Measurements from ENCODE around the gene TACC2.
"Not testable (repeated sequence)": the region's sequence is repeated elsewhere in the genome, so short reads cannot be mapped to it uniquely, and the experiment has no call there.

TACC2 gene

DNA sequence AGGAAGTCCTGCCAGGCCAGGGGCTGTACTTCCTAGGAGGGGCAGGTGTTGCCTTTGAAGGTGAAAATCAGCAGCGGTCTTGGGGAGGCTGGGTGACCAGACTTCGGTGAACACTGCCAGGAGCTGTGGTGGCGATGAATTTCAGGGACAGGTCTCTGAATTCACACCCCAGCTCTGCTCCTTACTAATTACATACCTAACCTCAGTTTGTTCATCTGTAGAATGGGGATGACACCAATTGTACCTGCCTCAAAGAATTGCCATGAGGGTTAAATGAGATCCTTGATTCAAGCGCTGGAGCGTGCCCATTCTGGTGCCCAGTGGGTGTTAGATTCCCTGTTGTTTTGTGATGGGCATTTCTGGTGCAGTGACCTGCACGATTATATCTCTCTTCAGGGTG is 102.8 kb downstream of the TACC2 start:
- no peak overlapping the region for H3K27ac Mint-ChIP-seq
- H3K36me3 Mint-ChIP-seq (ENCODE audit: low read depth) = peaks cover 24% of the 10 kb centered on the region
- H3K27me3 Mint-ChIP-seq (ENCODE audit: low read depth, poor library complexity) = peaks cover 2% of the 10 kb centered on the region
- TF ChIP-seq, protein P1, sequence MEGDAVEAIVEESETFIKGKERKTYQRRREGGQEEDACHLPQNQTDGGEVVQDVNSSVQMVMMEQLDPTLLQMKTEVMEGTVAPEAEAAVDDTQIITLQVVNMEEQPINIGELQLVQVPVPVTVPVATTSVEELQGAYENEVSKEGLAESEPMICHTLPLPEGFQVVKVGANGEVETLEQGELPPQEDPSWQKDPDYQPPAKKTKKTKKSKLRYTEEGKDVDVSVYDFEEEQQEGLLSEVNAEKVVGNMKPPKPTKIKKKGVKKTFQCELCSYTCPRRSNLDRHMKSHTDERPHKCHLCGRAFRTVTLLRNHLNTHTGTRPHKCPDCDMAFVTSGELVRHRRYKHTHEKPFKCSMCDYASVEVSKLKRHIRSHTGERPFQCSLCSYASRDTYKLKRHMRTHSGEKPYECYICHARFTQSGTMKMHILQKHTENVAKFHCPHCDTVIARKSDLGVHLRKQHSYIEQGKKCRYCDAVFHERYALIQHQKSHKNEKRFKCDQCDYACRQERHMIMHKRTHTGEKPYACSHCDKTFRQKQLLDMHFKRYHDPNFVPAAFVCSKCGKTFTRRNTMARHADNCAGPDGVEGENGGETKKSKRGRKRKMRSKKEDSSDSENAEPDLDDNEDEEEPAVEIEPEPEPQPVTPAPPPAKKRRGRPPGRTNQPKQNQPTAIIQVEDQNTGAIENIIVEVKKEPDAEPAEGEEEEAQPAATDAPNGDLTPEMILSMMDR (IDR thresholded peaks at IDR 0.05) = no peak
- no peaks in the 10 kb centered on the region for H3K9me3 Mint-ChIP-seq
- no peak for DNase-seq
- H3K4me3 Mint-ChIP-seq = no peak overlapping the region
- no peaks in the 10 kb centered on the region for H3K4me1 Mint-ChIP-seq

- no peak overlapping the region for H3K27ac Mint-ChIP-seq
- H3K9me3 Mint-ChIP-seq = no peaks in the 10 kb centered on the region
- DNase-seq = no peak
- no peak overlapping the region for H3K4me3 Mint-ChIP-seq
- H3K4me1 Mint-ChIP-seq = no peaks in the 10 kb centered on the region
- H3K27me3 Mint-ChIP-seq (ENCODE audit: low read depth, poor library complexity) = peaks cover 2% of the 10 kb centered on the region
- peaks cover 24% of the 10 kb centered on the region for H3K36me3 Mint-ChIP-seq (ENCODE audit: low read depth)
- TF ChIP-seq, protein P1 (IDR thresholded peaks at IDR 0.05) = no peak
Observed at GRCh38 chr10:122093076-122093475, 104.1 kb downstream of the TACC2 start.

DNA sequence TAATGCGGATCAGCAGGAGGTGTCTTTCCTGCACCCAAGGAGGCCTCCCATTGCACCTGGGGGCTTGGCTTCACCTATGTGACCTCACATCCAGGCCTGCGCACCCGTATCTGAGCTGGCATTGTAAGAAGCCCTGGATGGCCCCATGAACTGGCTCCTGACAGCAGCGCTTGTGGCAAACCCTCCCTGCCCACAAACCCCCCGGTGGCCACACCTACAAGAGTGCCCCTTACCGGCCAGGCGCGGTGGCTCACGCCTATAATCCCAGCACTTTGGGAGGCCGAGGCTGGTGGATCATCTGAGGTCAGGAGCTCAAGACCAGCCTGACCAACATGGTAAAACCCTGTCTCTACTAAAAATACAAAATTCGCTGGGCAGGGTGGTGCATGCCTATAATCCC is 107.2 kb downstream of the TACC2 start:
- H3K4me1 Mint-ChIP-seq = peaks cover 11% of the 10 kb centered on the region
- not testable (repeated sequence) for H3K27me3 Mint-ChIP-seq (ENCODE audit: low read depth, poor library complexity); H3K36me3 Mint-ChIP-seq (ENCODE audit: low read depth); H3K27ac Mint-ChIP-seq; H3K4me3 Mint-ChIP-seq; DNase-seq; H3K9me3 Mint-ChIP-seq

GRCh38 chr10:122096705-122097104 is 107.7 kb downstream of the TACC2 start:
- Mint-ChIP-seq H3K36me3 (ENCODE audit: low read depth) (no peaks in the 10 kb centered on the region), H3K4me3 (no peak overlapping the region), H3K27ac (no peak overlapping the region), H3K27me3 (ENCODE audit: low read depth, poor library complexity) (no peaks in the 10 kb centered on the region), H3K9me3 (no peaks in the 10 kb centered on the region), H3K4me1 (peaks cover 11% of the 10 kb centered on the region)
- no peak for DNase-seq
- TF ChIP-seq, protein P1 (IDR thresholded peaks at IDR 0.05) = no peak

- H3K9me3 Mint-ChIP-seq = no peaks in the 10 kb centered on the region
- H3K27me3 Mint-ChIP-seq (ENCODE audit: low read depth, poor library complexity) = no peaks in the 10 kb centered on the region
- H3K36me3 Mint-ChIP-seq (ENCODE audit: low read depth) = peaks cover 6% of the 10 kb centered on the region
Observed at GRCh38 chr10:122097935-122098334, 109.0 kb downstream of the TACC2 start.

GRCh38 chr10:122098924-122099323 is 110.0 kb downstream of the TACC2 start:
- Mint-ChIP-seq H3K4me3 (no peak overlapping the region), H3K4me1 (peaks cover 11% of the 10 kb centered on the region), H3K27ac (no peak overlapping the region), H3K36me3 (ENCODE audit: low read depth) (peaks cover 6% of the 10 kb centered on the region), H3K9me3 (no peaks in the 10 kb centered on the region), H3K27me3 (ENCODE audit: low read depth, poor library complexity) (no peaks in the 10 kb centered on the region)
- TF ChIP-seq, protein P1 (IDR thresholded peaks at IDR 0.05) = no peak
- DNase-seq = no peak

More at GRCh38 chr10:122097935-122098334, 109.0 kb downstream of the TACC2 start:
- Mint-ChIP-seq H3K4me3 (no peak overlapping the region), H3K27ac (no peak overlapping the region), H3K4me1 (peaks cover 11% of the 10 kb centered on the region)
- DNase-seq = no peak
- TF ChIP-seq, protein P1 (IDR thresholded peaks at IDR 0.05) = no peak

Data from nephron progenitor cell (in vitro differentiated cells).